Mesenchymal stem cell (in vitro differentiated cells and primary cell): ENCODE measurements around the gene SOX8.

ENCODE experiments used
- DNase-seq: peaks from one replicate; pipeline ENCODE4 v3.0.0-alpha.2; 2013
- H2AFZ ChIP-seq: one replicate; pipeline ENCODE4 v1.6.1; 2013; ENCODE audit warnings: low read depth, mild to moderate bottlenecking, control low read depth, inconsistent platforms, low read length, moderate library complexity
- H2AK5ac ChIP-seq: 2 replicates; pipeline ENCODE4 v1.6.1; 2013; ENCODE audit warnings: low read length, moderate library complexity, mild to moderate bottlenecking, inconsistent platforms; ENCODE audit not compliant: severe bottlenecking
- H2BK120ac ChIP-seq: one replicate; pipeline ENCODE4 v1.6.1; 2013; ENCODE audit warnings: low read depth, mild to moderate bottlenecking, inconsistent platforms, low read length, moderate library complexity
- H2BK12ac ChIP-seq, 2 experiments: one replicate each; pipeline ENCODE4 v1.6.1; 2013; ENCODE audit warnings: inconsistent platforms in 2 of 2, low read length in 2 of 2, mild to moderate bottlenecking in 2 of 2, moderate library complexity in 2 of 2, control low read depth in 1 of 2
- H2BK15ac ChIP-seq: one replicate; pipeline ENCODE4 v1.6.1; 2013; ENCODE audit warnings: mild to moderate bottlenecking, low read depth, inconsistent platforms; ENCODE audit not compliant: poor library complexity, severe bottlenecking
- H2BK5ac ChIP-seq: 2 replicates; pipeline ENCODE4 v1.6.1; 2013; ENCODE audit warnings: low read depth, mild to moderate bottlenecking, low read length, control low read depth, inconsistent platforms; ENCODE audit not compliant: poor library complexity, severe bottlenecking
- H3K14ac ChIP-seq, 2 experiments: one replicate each; pipeline ENCODE4 v1.6.1; 2013; ENCODE audit warnings: inconsistent platforms in 2 of 2, low read length in 2 of 2, control low read depth in 1 of 2, mild to moderate bottlenecking in 1 of 2, moderate library complexity in 1 of 2
- H3K18ac ChIP-seq, 2 experiments: one replicate each; pipeline ENCODE4 v1.6.1; 2013; ENCODE audit warnings: inconsistent platforms in 2 of 2, low read length in 2 of 2, control low read depth in 1 of 2, low read depth in 1 of 2, mild to moderate bottlenecking in 1 of 2
- H3K23ac ChIP-seq, 2 experiments: one replicate each; pipeline ENCODE4 v1.6.1; 2013; ENCODE audit warnings: inconsistent platforms in 2 of 2, low read length in 2 of 2, mild to moderate bottlenecking in 2 of 2, moderate library complexity in 2 of 2, control low read depth in 1 of 2
- H3K27ac ChIP-seq: 2 replicates; pipeline ENCODE4 v1.5.1; 2013; ENCODE audit warnings: mild to moderate bottlenecking, moderate library complexity, low read length, control low read depth, inconsistent platforms; ENCODE audit not compliant: poor library complexity, severe bottlenecking
- H3K27me3 ChIP-seq, 2 experiments: 2 replicates each; pipeline versions ENCODE4 v1.6.1 to v1.7.0; 2013; ENCODE audit warnings: low read length in 2 of 2, mild to moderate bottlenecking in 2 of 2, moderate library complexity in 2 of 2, control low read depth in 1 of 2, inconsistent platforms in 1 of 2; ENCODE audit not compliant: control insufficient read depth in 1 of 2, insufficient read depth in 1 of 2
- H3K36me3 ChIP-seq, 2 experiments: 2 replicates each; pipeline versions ENCODE4 v1.6.1 to v1.7.0; 2013; ENCODE audit warnings: low read length in 2 of 2, control low read depth in 1 of 2, inconsistent platforms in 1 of 2, low read depth in 1 of 2, mild to moderate bottlenecking in 1 of 2; ENCODE audit not compliant: insufficient read depth in 2 of 2, control insufficient read depth in 1 of 2
- H3K4ac ChIP-seq, 2 experiments: one replicate each; pipeline ENCODE4 v1.6.1; 2013; ENCODE audit warnings: inconsistent platforms in 2 of 2, low read length in 2 of 2, mild to moderate bottlenecking in 2 of 2, moderate library complexity in 2 of 2, control low read depth in 1 of 2, low read depth in 1 of 2
- H3K4me1 ChIP-seq: 2 replicates; pipeline ENCODE4 v1.6.1; 2013; ENCODE audit warnings: low read depth, low read length, control low read depth; ENCODE audit not compliant: control insufficient read depth, insufficient read depth
- H3K4me2 ChIP-seq: 2 replicates; pipeline ENCODE4 v1.6.1; 2013; ENCODE audit warnings: low read length, mild to moderate bottlenecking, inconsistent platforms; ENCODE audit not compliant: poor library complexity, severe bottlenecking
- H3K4me3 ChIP-seq, 2 experiments: 2 replicates each; pipeline versions ENCODE4 v1.5.1 to v1.7.0; 2013; ENCODE audit warnings: low read length in 2 of 2, mild to moderate bottlenecking in 2 of 2, control low read depth in 1 of 2, low read depth in 1 of 2; ENCODE audit not compliant: insufficient read depth in 1 of 2
- H3K79me1 ChIP-seq: replicated peaks from 2 replicates; pipeline ENCODE4 v1.6.1; 2013; ENCODE audit warnings: mild to moderate bottlenecking, control low read depth, low read length, inconsistent platforms; ENCODE audit not compliant: poor library complexity, severe bottlenecking
- H3K9ac ChIP-seq: 2 replicates; pipeline ENCODE4 v1.7.0; 2013; ENCODE audit warnings: mild to moderate bottlenecking, low read length, moderate library complexity
- H3K9me3 ChIP-seq: 2 replicates; pipeline ENCODE4 v1.7.0; 2013; ENCODE audit warnings: mild to moderate bottlenecking, low read length; ENCODE audit not compliant: control insufficient read depth
- H4K8ac ChIP-seq: one replicate; pipeline ENCODE4 v1.6.1; 2013; ENCODE audit warnings: inconsistent platforms, mild to moderate bottlenecking, low read length, moderate library complexity
- H4K91ac ChIP-seq: one replicate; pipeline ENCODE4 v1.6.1; 2013; ENCODE audit warnings: mild to moderate bottlenecking, low read length, inconsistent platforms
- WGBS: methylation state at CpG from one replicate; pipeline ENCODE4 v1.1.7; 2013; ENCODE audit warnings: mixed read lengths; 5-methylcytosine and 5-hydroxymethylcytosine counted together

The SOX8 gene

GRCh38 chr16:943971-944370 is 37.6 kb upstream of the SOX8 start:
- Histone ChIP-seq H3K14ac (no peak overlapping the region), H3K18ac (no peak overlapping the region), H4K91ac (no peak overlapping the region), H3K36me3 (peaks cover 6 to 32% of the 10 kb centered on the region in 2 experiments), H3K4me1 (no peaks in the 10 kb centered on the region), H2AK5ac (no peak overlapping the region), H3K9ac (no peak overlapping the region), H3K4me2 (no peak overlapping the region), H3K4ac (no peak overlapping the region), H3K27ac (no peak overlapping the region), H2BK120ac (no peak overlapping the region), H3K79me1 (no peaks in the 10 kb centered on the region), H3K27me3 (no peaks in the 10 kb centered on the region), H2BK15ac (no peak overlapping the region), H2AFZ (no peak overlapping the region), H4K8ac (no peak overlapping the region), H2BK5ac (no peak overlapping the region), H3K23ac (no peak overlapping the region), H3K4me3 (no peak overlapping the region), H3K9me3 (peaks cover 26% of the 10 kb centered on the region), H2BK12ac (no peak overlapping the region)
- WGBS = 84% methylated on average over 5 of the region's 5 CpGs
- DNase-seq = no peak

GRCh38 chr16:945271-946047 is 36.1 kb upstream of the SOX8 start:
- no peak overlapping the region for H3K27ac ChIP-seq
- no peak overlapping the region for H3K23ac ChIP-seq
- 55% methylated on average over 9 of the region's 10 CpGs for WGBS

GRCh38 chr16:946048-946395 is 35.5 kb upstream of the SOX8 start:
- no peak overlapping the region for H3K4ac ChIP-seq
- no peak overlapping the region for H2BK12ac ChIP-seq
- H3K27me3 ChIP-seq = no peaks in the 10 kb centered on the region
- no peak overlapping the region for H4K8ac ChIP-seq
- no peak overlapping the region for H2BK5ac ChIP-seq
- no peak overlapping the region for H3K14ac ChIP-seq
- H3K18ac ChIP-seq = no peak overlapping the region
- no peak overlapping the region for H4K91ac ChIP-seq
- no peak overlapping the region for H3K23ac ChIP-seq
- H2AFZ ChIP-seq = no peak overlapping the region
- no peak overlapping the region for H2BK120ac ChIP-seq
- no peaks in the 10 kb centered on the region for H3K4me1 ChIP-seq
- 66% methylated on average over 7 of the region's 8 CpGs for WGBS
- no peaks in the 10 kb centered on the region for H3K79me1 ChIP-seq
- no peak overlapping the region for H3K9ac ChIP-seq
- H2BK15ac ChIP-seq = no peak overlapping the region
- H3K36me3 ChIP-seq = peaks cover 0 to 28% of the 10 kb centered on the region in 2 experiments
- no peak for DNase-seq
- no peak overlapping the region for H3K4me3 ChIP-seq
- no peak overlapping the region for H2AK5ac ChIP-seq
- H3K27ac ChIP-seq = no peak overlapping the region
- H3K4me2 ChIP-seq = no peak overlapping the region
- H3K9me3 ChIP-seq = peaks cover 15% of the 10 kb centered on the region

More at GRCh38 chr16:945271-946047, 36.1 kb upstream of the SOX8 start:
- no peak overlapping the region for H3K4me3 ChIP-seq
- no peak overlapping the region for H2AFZ ChIP-seq
- no peak overlapping the region for H2BK120ac ChIP-seq
- no peak overlapping the region for H3K18ac ChIP-seq
- H4K8ac ChIP-seq = no peak overlapping the region
- peaks cover 0 to 31% of the 10 kb centered on the region in 2 experiments for H3K36me3 ChIP-seq
- no peak overlapping the region for H3K14ac ChIP-seq
- H3K9me3 ChIP-seq = peaks cover 21% of the 10 kb centered on the region
- H3K4me2 ChIP-seq = no peak overlapping the region
- no peaks in the 10 kb centered on the region for H3K4me1 ChIP-seq
- H3K27me3 ChIP-seq = no peaks in the 10 kb centered on the region
- no peak overlapping the region for H4K91ac ChIP-seq
- no peak overlapping the region for H2BK15ac ChIP-seq
- H2BK12ac ChIP-seq = no peak overlapping the region
- no peak overlapping the region for H2AK5ac ChIP-seq
- DNase-seq = no peak
- H3K9ac ChIP-seq = no peak overlapping the region
- H3K4ac ChIP-seq = no peak overlapping the region
- H3K79me1 ChIP-seq = no peaks in the 10 kb centered on the region
- no peak overlapping the region for H2BK5ac ChIP-seq

GRCh38 chr16:947255-947921 is 34.2 kb upstream of the SOX8 start:
- Histone ChIP-seq H2AFZ (no peak overlapping the region), H3K9me3 (peaks cover 2% of the 10 kb centered on the region), H3K9ac (no peak overlapping the region), H2BK15ac (no peak overlapping the region), H2AK5ac (no peak overlapping the region), H3K27me3 (no peaks in the 10 kb centered on the region), H3K4me1 (no peaks in the 10 kb centered on the region), H3K79me1 (no peaks in the 10 kb centered on the region), H4K8ac (no peak overlapping the region), H3K4me2 (no peak overlapping the region), H2BK120ac (no peak overlapping the region), H2BK5ac (no peak overlapping the region), H3K14ac (no peak overlapping the region), H3K23ac (no peak overlapping the region), H3K4ac (no peak overlapping the region), H3K4me3 (no peak overlapping the region), H3K27ac (no peak overlapping the region), H3K18ac (no peak overlapping the region), H3K36me3 (peaks cover 5 to 29% of the 10 kb centered on the region in 2 experiments), H4K91ac (no peak overlapping the region), H2BK12ac (no peak overlapping the region)
- no peak for DNase-seq
- WGBS = 83% methylated on average over 21 of the region's 21 CpGs
